Heart right ventricle (tissue), 16 donors: ENCODE results near the gene TTLL5. TPM values are rescaled to one million over a fixed set of nuclear protein-coding genes. Genes with fewer than 3 reads are reported as not detected.

Experiments
- ATAC-seq, 8 donors: fragments of 200-7000 bp; cut with Tn5 transposase; one replicate each; pipeline ENCODE4 v1.9.1; 2020; ENCODE audit warnings: mild to moderate bottlenecking in 8 of 8, moderate library complexity in 8 of 8, moderate number of reproducible peaks in 1 of 8
- DNase-seq, 2 donors: peaks; one replicate each; pipeline ENCODE4 v3.0.0-alpha.2; 2020
- H3K27ac ChIP-seq, 10 donors: fragments of 200-600 bp; sonication (generic) in 2 of 10; one replicate each; pipeline versions ENCODE4 v1.5.0 to v1.8.0; 2020 to 2022; ENCODE audit warnings: mild to moderate bottlenecking in 3 of 10
- H3K27me3 ChIP-seq, 7 donors: fragments of 200-600 bp; one replicate each; pipeline ENCODE4 v1.8.0; 2021 to 2022; ENCODE audit warnings: mild to moderate bottlenecking in 2 of 7
- H3K36me3 ChIP-seq, 9 donors: fragments of 200-600 bp; sonication (generic) in 1 of 9; one replicate each; pipeline versions ENCODE4 v1.5.0 to v1.8.0; 2020 to 2022; ENCODE audit warnings: mild to moderate bottlenecking in 2 of 9
- H3K4me1 ChIP-seq, 9 donors: fragments of 200-600 bp; sonication (generic) in 1 of 9; one replicate each; pipeline versions ENCODE4 v1.5.0 to v1.8.0; 2020 to 2022; ENCODE audit warnings: mild to moderate bottlenecking in 4 of 9
- H3K4me3 ChIP-seq, 10 donors: fragments of 200-600 bp; sonication (generic) in 2 of 10; one replicate each; pipeline versions ENCODE4 v1.5.0 to v1.8.0; 2020 to 2022; ENCODE audit warnings: mild to moderate bottlenecking in 7 of 10, moderate library complexity in 2 of 10
- H3K9me3 ChIP-seq, 11 donors: fragments of 200-600 bp in 10 of 11; sonication (generic) in 2 of 11; one replicate each; pipeline versions ENCODE4 v1.5.0 to v1.8.0; 2013 to 2022; ENCODE audit warnings: mild to moderate bottlenecking in 2 of 11, control low read depth in 1 of 11, moderate library complexity in 1 of 11
- WGBS, 2 donors: extraction: QIAGEN DNeasy Blood & Tissue Kit; methylation state at CpG; one replicate each; pipeline ENCODE4 v1.1.7; 2013; ENCODE audit warnings: inconsistent platforms in 1 of 2; 5-methylcytosine and 5-hydroxymethylcytosine counted together
- intact Hi-C, 10 donors: fragments of 100-400 bp; cut with DNase I; formaldehyde crosslinking; loops; one replicate each; pipeline versions ENCODE4 v1.11.1 to v1.14.2; 2022
- polyA plus RNA-seq, 2 donors: library from polyadenylated mRNA; stranded (reverse); fragments of 200-250 nt; gene quantifications; one replicate each; pipeline ENCODE4 v1.2.3, GENCODE V29; 2013
- total RNA-seq, 10 donors: library from RNA; stranded (reverse); fragmentation: NEBNext Ultra II Directional in 3 of 10; extraction: Animal tissue kit (Norgen Biotek cat#: 25700) in 3 of 10; gene quantifications; one replicate each; pipeline versions ENCODE4 v1.2.1 to v1.2.4, GENCODE V29; 2021 to 2023
- TF ChIP-seq, protein P1 (sequence below), 9 donors: fragments of 200-600 bp; sonication (generic) in 2 of 9; IDR thresholded peaks; one replicate each; pipeline versions ENCODE4 v1.5.0 to v1.8.0; 2021 to 2022; ENCODE audit warnings: antibody characterized with exemption in 9 of 9, mild to moderate bottlenecking in 5 of 9, moderate library complexity in 1 of 9
- donor health status: Arrhythmogenic right ventricular cardiomyopathy.
- donor health status: ischemic (EF 13 %, LVEDD 7.1; RV severe dilation, severe dysfunction).
- donor health status: healthy with polysubstance abuse.
- donor health status: DM: no; HTN: yes; CAD: no.
- donor health status: DM: no; HTN: no; CAD: no.
- donor health status: ischemic (EF 25% LVEDD 6.9; RV normal size, moderate dysfunction).
- donor health status: ischemic (EF 25% LVEDD 5.7; RV mildly dilated, moderate dysfunction).
- donor health status: healthy.
- donor health status: DM: yes; HTN: yes; CAD: no.
- donor health status: Ischemic cardiomyopathy.
- donor health status: ischemic (EF 35%, LVEDD 5.7; RV mildly dilated, moderate dysfunction).
- donor health status: nonischemic (EF 11% LVEDD 7.7; RV severe dilation, severe dysfunction).
- donor health status: DM: yes; HTN: yes; CAD: no.
- donor health status: PGD.
- donor health status: ischemic (EF 29% LVEDD 5.4; RV normal size, mild dysfunction).
- donor health status: nonischemic (EF 23%, LVEDD 6.1; RV moderate dilation, normal function).

TTLL5 gene
- total and polyA plus RNA-seq, 12 donors: 5.6 to 24.7 (median 17.6) TPM

DNA sequence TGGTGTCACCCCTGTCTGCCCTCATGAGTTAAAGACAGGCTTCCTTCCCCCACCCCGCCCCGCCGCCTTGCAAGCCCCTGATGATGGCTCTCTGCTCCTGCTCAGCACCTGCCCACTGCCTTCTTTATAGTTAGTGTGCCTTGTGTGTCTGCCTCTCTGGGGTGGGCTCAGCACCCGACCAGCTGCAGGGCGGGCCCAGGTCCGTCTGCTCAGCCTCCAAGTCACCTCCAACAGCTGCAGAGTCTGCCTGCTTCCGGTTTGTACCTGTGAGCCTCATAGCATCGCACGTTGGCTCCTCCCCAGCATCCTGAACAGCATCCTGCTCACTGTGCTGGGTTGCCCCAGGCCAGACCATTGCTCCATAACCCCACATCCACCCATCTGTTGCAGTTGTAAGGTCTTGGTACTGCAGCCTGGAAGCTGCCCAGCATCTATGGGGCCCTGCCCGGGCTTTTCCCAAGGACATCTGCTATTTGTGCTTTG, 317.2 kb downstream of the TTLL5 start:
- peaks cover 0 to 61% (median 24%) of the 10 kb centered on the region in 9 donors for H3K4me1 ChIP-seq
- intact Hi-C loops: loop anchor here in 4 of 10 donors (2.0 to 10.0 kb wide), 5 partner anchors 71 to 403 kb away; partner anchors contain the start of gene FLVCR2 (in 1 of the 4)
- DNase-seq: no peak
- WGBS, 2 donors: 68 to 72% methylated on average over 10 of the region's 10 CpGs
- TF ChIP-seq, protein P1, sequence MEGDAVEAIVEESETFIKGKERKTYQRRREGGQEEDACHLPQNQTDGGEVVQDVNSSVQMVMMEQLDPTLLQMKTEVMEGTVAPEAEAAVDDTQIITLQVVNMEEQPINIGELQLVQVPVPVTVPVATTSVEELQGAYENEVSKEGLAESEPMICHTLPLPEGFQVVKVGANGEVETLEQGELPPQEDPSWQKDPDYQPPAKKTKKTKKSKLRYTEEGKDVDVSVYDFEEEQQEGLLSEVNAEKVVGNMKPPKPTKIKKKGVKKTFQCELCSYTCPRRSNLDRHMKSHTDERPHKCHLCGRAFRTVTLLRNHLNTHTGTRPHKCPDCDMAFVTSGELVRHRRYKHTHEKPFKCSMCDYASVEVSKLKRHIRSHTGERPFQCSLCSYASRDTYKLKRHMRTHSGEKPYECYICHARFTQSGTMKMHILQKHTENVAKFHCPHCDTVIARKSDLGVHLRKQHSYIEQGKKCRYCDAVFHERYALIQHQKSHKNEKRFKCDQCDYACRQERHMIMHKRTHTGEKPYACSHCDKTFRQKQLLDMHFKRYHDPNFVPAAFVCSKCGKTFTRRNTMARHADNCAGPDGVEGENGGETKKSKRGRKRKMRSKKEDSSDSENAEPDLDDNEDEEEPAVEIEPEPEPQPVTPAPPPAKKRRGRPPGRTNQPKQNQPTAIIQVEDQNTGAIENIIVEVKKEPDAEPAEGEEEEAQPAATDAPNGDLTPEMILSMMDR (IDR thresholded peaks at IDR 0.05): no peak
- ATAC-seq: no peak
- no peaks in the 10 kb centered on the region for H3K27me3 ChIP-seq
- no peak overlapping the region for H3K27ac ChIP-seq
- no peaks in the 10 kb centered on the region for H3K9me3 ChIP-seq
- H3K4me3 ChIP-seq: peak overlapping the region in 6 of 10 donors; percentile 74 to 84 (median 80)
- no peaks in the 10 kb centered on the region for H3K36me3 ChIP-seq

DNA sequence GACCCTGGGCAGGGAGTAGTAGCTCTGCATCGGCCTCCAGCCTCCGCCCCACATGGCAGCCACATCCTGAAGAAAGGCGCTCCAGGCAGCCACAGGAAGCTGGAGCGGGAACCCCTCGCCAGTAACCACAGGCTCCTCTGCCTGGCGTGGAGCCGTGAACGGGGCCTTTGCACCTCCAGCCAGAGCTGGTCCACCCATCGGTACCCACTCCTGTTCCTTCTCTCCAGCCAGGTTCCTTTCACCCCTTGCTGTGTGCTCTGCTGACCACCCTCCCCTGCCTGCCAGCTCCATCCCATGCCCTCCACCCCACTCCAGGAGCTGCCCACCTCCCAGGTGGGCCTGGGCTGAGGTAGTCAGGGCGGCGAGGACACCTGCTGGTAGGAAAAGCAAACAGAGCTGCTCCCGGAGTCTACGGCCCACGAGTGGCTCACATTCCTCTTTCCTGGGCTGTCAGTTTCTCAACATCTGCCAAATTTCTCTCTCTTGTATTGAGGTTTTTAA, 318.1 kb downstream of the TTLL5 start:
- intact Hi-C loops: loop anchor here in 4 of 10 donors (2.0 to 10.0 kb wide), 5 partner anchors 72 to 404 kb away; partner anchors contain the start of gene FLVCR2 (in 1 of the 4)
- peak in 1 of 2 donors; percentile 24 for DNase-seq
- TF ChIP-seq, protein P1 (IDR thresholded peaks at IDR 0.05): peak; percentile 18 to 69 (median 60)
- ATAC-seq: no peak
- Histone ChIP-seq H3K27me3 (no peaks in the 10 kb centered on the region), H3K9me3 (no peaks in the 10 kb centered on the region), H3K4me3 (peak overlapping the region in 9 of 10 donors; percentile 70 to 92 (median 79)), H3K27ac (peak overlapping the region in 6 of 10 donors; percentile 36 to 98 (median 98)), H3K4me1 (peaks cover 0 to 59% (median 23%) of the 10 kb centered on the region in 9 donors), H3K36me3 (no peaks in the 10 kb centered on the region)
- WGBS, 2 donors: 48 to 53% methylated on average over 14 of the region's 14 CpGs

DNA sequence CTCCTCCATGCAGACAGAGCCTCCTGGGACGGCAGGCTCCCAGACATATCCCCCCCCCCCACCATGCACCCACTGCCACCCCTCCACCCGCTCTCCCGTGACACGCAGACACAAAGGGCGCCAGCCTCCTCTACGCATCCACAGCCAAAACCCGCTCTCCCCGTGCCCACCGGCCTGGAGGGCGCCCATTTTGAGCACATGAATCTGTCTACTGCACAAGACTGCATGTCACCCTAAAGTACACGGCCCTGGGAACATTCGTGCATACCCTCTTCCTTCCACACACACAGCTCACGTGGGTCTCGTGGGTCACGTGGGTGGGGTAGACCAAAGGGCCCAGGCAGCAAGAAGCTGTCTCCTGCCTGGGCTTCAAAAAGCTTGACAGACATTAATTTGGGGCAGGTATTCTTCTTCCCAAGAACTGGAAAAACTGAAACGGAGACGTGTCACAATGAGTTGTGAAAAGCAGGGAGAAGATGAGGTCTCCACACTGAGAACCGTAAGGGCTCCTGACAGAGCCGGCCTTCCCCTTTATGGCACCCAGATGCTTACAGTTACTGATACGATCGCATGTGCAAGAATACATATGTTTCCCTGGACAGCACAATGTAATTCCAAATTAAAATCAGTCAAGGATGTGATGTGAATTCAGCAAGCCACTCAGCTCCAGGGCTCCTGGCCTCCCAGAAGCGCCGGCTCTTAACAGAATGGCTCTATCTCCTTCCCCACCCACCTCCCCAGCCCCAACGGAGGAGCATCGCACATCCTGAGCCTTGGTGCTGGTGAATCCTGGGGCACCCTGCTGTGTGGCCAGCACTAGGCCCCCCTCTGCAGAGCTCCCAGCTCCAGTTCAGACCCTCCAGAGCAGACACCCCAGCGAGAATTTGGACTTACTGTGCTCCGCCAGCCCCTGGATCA, 318.9 kb downstream of the TTLL5 start:
- DNase-seq: peak in 1 of 2 donors; percentile 27
- ATAC-seq: no peak
- 63 to 68% methylated on average over 27 of the region's 27 CpGs for WGBS, 2 donors
- intact Hi-C loops: loop anchor here in 7 of 10 donors (2.0 to 10.0 kb wide), 9 partner anchors 73 to 405 kb away; partner anchors contain the start of gene FLVCR2 (in 1 of the 7)
- H3K4me1 ChIP-seq: peaks cover 0 to 67% (median 26%) of the 10 kb centered on the region in 9 donors
- H3K27ac ChIP-seq: peak overlapping the region in 9 of 10 donors; percentile 88 to 98 (median 97)
- TF ChIP-seq, protein P1 (IDR thresholded peaks at IDR 0.05): no peak
- H3K9me3 ChIP-seq: no peaks in the 10 kb centered on the region
- peak overlapping the region in 9 of 10 donors; percentile 70 to 92 (median 79) for H3K4me3 ChIP-seq
- H3K36me3 ChIP-seq: no peaks in the 10 kb centered on the region
- H3K27me3 ChIP-seq: no peaks in the 10 kb centered on the region

DNA sequence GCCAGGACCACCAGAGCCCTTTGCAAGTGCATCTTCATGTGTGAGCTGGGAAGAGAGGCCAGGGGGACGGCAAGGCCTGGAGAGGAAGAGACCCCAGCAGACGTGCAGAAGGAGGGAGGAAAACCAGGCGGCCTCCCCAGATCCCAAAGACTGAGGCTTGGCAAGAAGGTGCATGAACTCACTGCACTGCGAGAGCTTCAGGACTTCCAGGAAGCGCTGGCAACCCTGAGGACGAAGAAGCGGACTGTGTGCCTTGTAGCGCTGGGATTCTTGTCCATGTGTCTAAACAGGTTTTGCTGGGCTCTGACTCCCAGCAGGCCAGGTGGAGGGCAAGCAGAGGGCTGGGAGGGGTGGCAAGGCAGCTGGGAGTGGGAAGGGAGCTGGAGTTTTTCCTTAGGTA, 319.8 kb downstream of the TTLL5 start:
- intact Hi-C loops: loop anchor here in 6 of 10 donors (1.0 to 10.0 kb wide), 7 partner anchors 74 to 270 kb away; no protein-coding TSS in a partner anchor
- Histone ChIP-seq H3K27me3 (no peaks in the 10 kb centered on the region), H3K4me3 (peak overlapping the region in 9 of 10 donors; percentile 70 to 92 (median 79)), H3K4me1 (peaks cover 0 to 73% (median 32%) of the 10 kb centered on the region in 9 donors), H3K36me3 (no peaks in the 10 kb centered on the region), H3K9me3 (no peaks in the 10 kb centered on the region), H3K27ac (peak overlapping the region; percentile 88 to 98 (median 96))
- DNase-seq (no peak), ATAC-seq (no peak)
- 58 to 72% methylated on average over 8 of the region's 8 CpGs for WGBS, 2 donors
- TF ChIP-seq, protein P1 (IDR thresholded peaks at IDR 0.05): no peak
